ENCODE results near the gene HHATL. TPM values are rescaled to one million over a fixed set of nuclear protein-coding genes. Genes with fewer than 3 reads are reported as not detected.

The HHATL gene
- total RNA-seq, 1 experiment from 2014 or later, result not detected

DNA sequence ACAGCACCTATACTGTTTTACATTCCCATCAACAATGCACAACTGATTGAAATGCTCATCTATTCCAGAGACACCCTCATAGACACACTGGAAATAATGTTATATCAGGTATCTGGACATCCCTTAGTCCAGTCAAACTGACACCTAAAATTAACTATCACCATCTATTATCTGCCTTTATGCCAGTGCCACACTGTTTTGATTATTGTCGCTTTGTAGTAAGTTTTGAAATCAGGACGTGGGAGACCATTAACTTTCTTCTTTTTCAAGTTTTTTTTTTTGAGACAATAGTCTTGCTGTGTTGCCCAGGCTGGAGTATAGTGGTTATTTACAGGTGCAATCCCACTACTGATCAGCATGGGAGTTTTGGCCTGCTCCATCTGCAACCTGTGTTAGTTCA, 26.7 kb downstream of the HHATL start:
- ChIA-PET CTCF (no interaction called here), POLR2A (no interaction called here)
- no peak overlapping the region for H3K27ac ChIP-seq (ENCODE audit: low read length)
- no peaks in the 10 kb centered on the region for H3K4me1 ChIP-seq (ENCODE audit: control insufficient read depth, insufficient read depth, low read length)
- TF ChIP-seq TCF7L2 (IDR thresholded peaks at IDR 0.05; ENCODE audit: low read depth, low read length), result no peak
- no peak for TF ChIP-seq REST (IDR thresholded peaks at IDR 0.05; ENCODE audit: insufficient read depth in 1 of 2, low read depth in 2 of 2, low read length in 1 of 2)
- DNase-seq (ENCODE audit: low read depth, low spot score), result no peak
- no peaks in the 10 kb centered on the region for H3K36me3 ChIP-seq (ENCODE audit: control insufficient read depth, insufficient read depth, low read length)
- no peaks in the 10 kb centered on the region for H3K9me3 ChIP-seq (ENCODE audit: control insufficient read depth, insufficient read depth, low read depth, low read length)
- H3K27me3 ChIP-seq (ENCODE audit: control insufficient read depth, insufficient read depth, low read length), result no peaks in the 10 kb centered on the region
- intact Hi-C loops (cut with micrococcal nuclease; ENCODE audit: unreplicated experiment), result no loop called here
- no peak for ATAC-seq
- BruUV-seq (replicated peaks), result no TSS peak
- H3K4me3 ChIP-seq (ENCODE audit: low read depth in 2 of 2, low read length in 2 of 2), result no peak overlapping the region
- in situ Hi-C loops (cut with HindIII; ENCODE audit: low pct_unique_long_range_greater_than_20kb, low sequenced_read_pairs), result no loop called here

DNA sequence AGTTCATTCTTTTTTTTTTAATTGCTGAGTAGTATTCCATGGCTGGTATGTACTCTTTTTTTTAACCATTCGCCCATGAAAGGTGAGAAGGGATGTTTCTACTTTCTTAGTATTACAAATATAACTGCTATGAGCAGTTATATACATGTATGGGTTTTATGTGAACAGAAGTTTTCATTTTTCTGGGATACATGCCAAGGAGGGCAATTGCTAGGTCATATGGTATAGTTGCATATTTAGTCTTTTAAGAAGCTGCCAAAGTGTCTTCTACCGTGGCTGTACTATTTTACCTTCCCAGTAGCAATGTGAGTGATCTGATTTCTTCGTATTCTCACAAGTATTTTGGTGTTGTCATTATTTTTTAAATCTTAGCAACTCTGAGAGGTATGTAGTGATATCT, 28.5 kb downstream of the HHATL start:
- H3K27ac ChIP-seq (ENCODE audit: low read length), result no peak overlapping the region
- no peak for DNase-seq (ENCODE audit: low read depth, low spot score)
- H3K27me3 ChIP-seq (ENCODE audit: control insufficient read depth, insufficient read depth, low read length), result no peaks in the 10 kb centered on the region
- POLR2A ChIA-PET, result no interaction called here
- ATAC-seq, result no peak
- H3K9me3 ChIP-seq (ENCODE audit: control insufficient read depth, insufficient read depth, low read depth, low read length), result no peaks in the 10 kb centered on the region
- TF ChIP-seq REST (IDR thresholded peaks at IDR 0.05; ENCODE audit: insufficient read depth in 1 of 2, low read depth in 2 of 2, low read length in 1 of 2), result no peak
- no peak for TF ChIP-seq POLR2AphosphoS5 (IDR thresholded peaks at IDR 0.05; ENCODE audit: low read depth, low read length)
- no peak for TF ChIP-seq SIN3A (IDR thresholded peaks at IDR 0.05; ENCODE audit: borderline replicate concordance, insufficient read depth, low read depth, low read length)
- TF ChIP-seq TCF7L2 (IDR thresholded peaks at IDR 0.05; ENCODE audit: low read depth, low read length), result no peak
- no peak for TF ChIP-seq CTCF (IDR thresholded peaks at IDR 0.05)
- CTCF ChIA-PET, result no interaction called here
- no peaks in the 10 kb centered on the region for H3K4me1 ChIP-seq (ENCODE audit: control insufficient read depth, insufficient read depth, low read length)
- intact Hi-C loops (cut with micrococcal nuclease; ENCODE audit: unreplicated experiment) (no loop called here), in situ Hi-C loops (cut with HindIII; ENCODE audit: low pct_unique_long_range_greater_than_20kb, low sequenced_read_pairs) (no loop called here)
- no peaks in the 10 kb centered on the region for H3K36me3 ChIP-seq (ENCODE audit: control insufficient read depth, insufficient read depth, low read length)
- no TSS peak for BruUV-seq (replicated peaks)
- H3K4me3 ChIP-seq (ENCODE audit: low read depth in 2 of 2, low read length in 2 of 2), result no peak overlapping the region

All from Panc1 (cell line).